Small intestine (tissue), 7 donors: ENCODE data around the gene HBM. TPM values are rescaled to one million over a fixed set of nuclear protein-coding genes. Genes with fewer than 3 reads are reported as not detected.
"Not testable (repeated sequence)": the region's sequence is repeated elsewhere in the genome, so short reads cannot be mapped to it uniquely, and the experiment has no call there.

ENCODE experiments used
- DNase-seq, 2 donors: peaks; one replicate each; pipeline versions ENCODE4 v3.0.0 to v3.0.0-alpha.2; 2013
- FAIRE-seq: peaks from 2 replicates; lab custom pipeline; 2012; peaks lifted over from hg19 to GRCh38; lab: Jason Lieb, UNC
- H3K27ac ChIP-seq, 3 donors: one replicate each; pipeline ENCODE4 v1.5.1; 2013; ENCODE audit warnings: low read length in 2 of 3, mild to moderate bottlenecking in 2 of 3, control low read depth in 1 of 3, inconsistent platforms in 1 of 3, low read depth in 1 of 3, moderate library complexity in 1 of 3
- H3K27me3 ChIP-seq, 3 donors: one replicate each; pipeline ENCODE4 v1.6.1; 2013; ENCODE audit warnings: low read length in 3 of 3, inconsistent platforms in 1 of 3; ENCODE audit not compliant: control insufficient read depth in 3 of 3, insufficient read depth in 3 of 3
- H3K36me3 ChIP-seq, 3 donors: one replicate each; pipeline ENCODE4 v1.6.1; 2013; ENCODE audit warnings: low read length in 3 of 3, inconsistent platforms in 1 of 3, low read depth in 1 of 3, mild to moderate bottlenecking in 1 of 3, moderate library complexity in 1 of 3; ENCODE audit not compliant: control insufficient read depth in 3 of 3, insufficient read depth in 2 of 3
- H3K4me1 ChIP-seq, 3 donors: one replicate each; pipeline ENCODE4 v1.6.1; 2013; ENCODE audit warnings: low read length in 2 of 3, inconsistent platforms in 1 of 3, low read depth in 1 of 3, mild to moderate bottlenecking in 1 of 3, moderate library complexity in 1 of 3; ENCODE audit not compliant: control insufficient read depth in 3 of 3, insufficient read depth in 2 of 3
- H3K4me3 ChIP-seq, 3 donors: one replicate each; pipeline ENCODE4 v1.5.1; 2013; ENCODE audit warnings: low read length in 3 of 3, control low read depth in 1 of 3, inconsistent platforms in 1 of 3, low read depth in 1 of 3, mild to moderate bottlenecking in 1 of 3, moderate library complexity in 1 of 3
- H3K9me3 ChIP-seq, 2 donors: one replicate each; pipeline ENCODE4 v1.6.1; 2013; ENCODE audit warnings: low read depth in 1 of 2, low read length in 1 of 2; ENCODE audit not compliant: control insufficient read depth in 2 of 2, insufficient read depth in 1 of 2
- WGBS, 3 donors: extraction: QIAGEN DNeasy Blood & Tissue Kit; methylation state at CpG; one replicate each; pipeline ENCODE4 v1.1.7; 2013; 5-methylcytosine and 5-hydroxymethylcytosine counted together
- polyA plus RNA-seq, 4 donors: library from polyadenylated mRNA; stranded (reverse) in 3 of 4; unstranded in 1 of 4; fragments of 200-250 nt in 3 of 4; fragments of 120-200 nt in 1 of 4; gene quantifications; one replicate each; pipeline versions ENCODE4 v1.2.1 to v1.2.3, GENCODE V29; 2013
- donor health status: healthy with polysubstance abuse.
- donor health status: control.
- donor health status: control.
- donor health status: Bipolar disorder and iron deficiency.
- donor health status: healthy.

HBM gene
- polyA plus RNA-seq, 4 donors, result 1.8 TPM; not detected in 3

DNA sequence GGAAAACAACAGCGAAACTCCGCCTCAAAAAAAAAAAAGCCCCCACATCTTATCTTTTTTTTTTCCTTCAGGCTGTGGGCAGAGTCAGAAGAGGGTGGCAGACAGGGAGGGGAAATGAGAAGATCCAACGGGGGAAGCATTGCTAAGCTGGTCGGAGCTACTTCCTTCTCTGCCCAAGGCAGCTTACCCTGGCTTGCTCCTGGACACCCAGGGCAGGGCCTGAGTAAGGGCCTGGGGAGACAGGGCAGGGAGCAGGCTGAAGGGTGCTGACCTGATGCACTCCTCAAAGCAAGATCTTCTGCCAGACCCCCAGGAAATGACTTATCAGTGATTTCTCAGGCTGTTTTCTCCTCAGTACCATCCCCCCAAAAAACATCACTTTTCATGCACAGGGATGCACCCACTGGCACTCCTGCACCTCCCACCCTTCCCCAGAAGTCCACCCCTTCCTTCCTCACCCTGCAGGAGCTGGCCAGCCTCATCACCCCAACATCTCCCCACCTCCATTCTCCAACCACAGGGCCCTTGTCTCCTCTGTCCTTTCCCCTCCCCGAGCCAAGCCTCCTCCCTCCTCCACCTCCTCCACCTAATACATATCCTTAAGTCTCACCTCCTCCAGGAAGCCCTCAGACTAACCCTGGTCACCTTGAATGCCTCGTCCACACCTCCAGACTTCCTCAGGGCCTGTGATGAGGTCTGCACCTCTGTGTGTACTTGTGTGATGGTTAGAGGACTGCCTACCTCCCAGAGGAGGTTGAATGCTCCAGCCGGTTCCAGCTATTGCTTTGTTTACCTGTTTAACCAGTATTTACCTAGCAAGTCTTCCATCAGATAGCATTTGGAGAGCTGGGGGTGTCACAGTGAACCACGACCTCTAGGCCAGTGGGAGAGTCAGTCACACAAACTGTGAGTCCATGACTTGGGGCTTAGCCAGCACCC lies 9.5 kb downstream of the HBM start:
- H3K36me3 ChIP-seq, result no peaks in the 10 kb centered on the region
- no peaks in the 10 kb centered on the region for H3K4me1 ChIP-seq
- H3K4me3 ChIP-seq, result no peak overlapping the region
- DNase-seq, result no peak
- no peak overlapping the region for H3K27ac ChIP-seq
- peaks cover 0 to 4% of the 10 kb centered on the region in 2 donors for H3K9me3 ChIP-seq
- WGBS, 3 donors, result 18 to 23% (median 20%) methylated on average over 8 of the region's 8 CpGs
- peaks cover 7 to 67% (median 23%) of the 10 kb centered on the region in 3 donors for H3K27me3 ChIP-seq
- no peak for FAIRE-seq

DNA sequence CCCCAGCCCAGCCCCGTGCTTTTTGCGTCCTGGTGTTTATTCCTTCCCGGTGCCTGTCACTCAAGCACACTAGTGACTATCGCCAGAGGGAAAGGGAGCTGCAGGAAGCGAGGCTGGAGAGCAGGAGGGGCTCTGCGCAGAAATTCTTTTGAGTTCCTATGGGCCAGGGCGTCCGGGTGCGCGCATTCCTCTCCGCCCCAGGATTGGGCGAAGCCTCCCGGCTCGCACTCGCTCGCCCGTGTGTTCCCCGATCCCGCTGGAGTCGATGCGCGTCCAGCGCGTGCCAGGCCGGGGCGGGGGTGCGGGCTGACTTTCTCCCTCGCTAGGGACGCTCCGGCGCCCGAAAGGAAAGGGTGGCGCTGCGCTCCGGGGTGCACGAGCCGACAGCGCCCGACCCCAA lies 10.2 kb downstream of the HBM start:
- H3K27me3 ChIP-seq, result peaks cover 10 to 65% (median 20%) of the 10 kb centered on the region in 3 donors
- H3K27ac ChIP-seq, H3K36me3 ChIP-seq, DNase-seq, FAIRE-seq, H3K9me3 ChIP-seq, H3K4me1 ChIP-seq: not testable (repeated sequence)
- peak overlapping the region in 1 of 3 donors; percentile 7 for H3K4me3 ChIP-seq
- 1 to 4% (median 2%) methylated on average over 8 to 27 of the region's 39 CpGs for WGBS, 3 donors

DNA sequence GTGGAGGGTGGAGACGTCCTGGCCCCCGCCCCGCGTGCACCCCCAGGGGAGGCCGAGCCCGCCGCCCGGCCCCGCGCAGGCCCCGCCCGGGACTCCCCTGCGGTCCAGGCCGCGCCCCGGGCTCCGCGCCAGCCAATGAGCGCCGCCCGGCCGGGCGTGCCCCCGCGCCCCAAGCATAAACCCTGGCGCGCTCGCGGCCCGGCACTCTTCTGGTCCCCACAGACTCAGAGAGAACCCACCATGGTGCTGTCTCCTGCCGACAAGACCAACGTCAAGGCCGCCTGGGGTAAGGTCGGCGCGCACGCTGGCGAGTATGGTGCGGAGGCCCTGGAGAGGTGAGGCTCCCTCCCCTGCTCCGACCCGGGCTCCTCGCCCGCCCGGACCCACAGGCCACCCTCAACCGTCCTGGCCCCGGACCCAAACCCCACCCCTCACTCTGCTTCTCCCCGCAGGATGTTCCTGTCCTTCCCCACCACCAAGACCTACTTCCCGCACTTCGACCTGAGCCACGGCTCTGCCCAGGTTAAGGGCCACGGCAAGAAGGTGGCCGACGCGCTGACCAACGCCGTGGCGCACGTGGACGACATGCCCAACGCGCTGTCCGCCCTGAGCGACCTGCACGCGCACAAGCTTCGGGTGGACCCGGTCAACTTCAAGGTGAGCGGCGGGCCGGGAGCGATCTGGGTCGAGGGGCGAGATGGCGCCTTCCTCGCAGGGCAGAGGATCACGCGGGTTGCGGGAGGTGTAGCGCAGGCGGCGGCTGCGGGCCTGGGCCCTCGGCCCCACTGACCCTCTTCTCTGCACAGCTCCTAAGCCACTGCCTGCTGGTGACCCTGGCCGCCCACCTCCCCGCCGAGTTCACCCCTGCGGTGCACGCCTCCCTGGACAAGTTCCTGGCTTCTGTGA lies 11.0 kb downstream of the HBM start, which contains the start of gene HBA1:
TSS of gene HBA1 (plus strand) at position 204 of the 906 bp plus-strand sequence. CDS start at position 241, 37 bp downstream.
- 0 to 5% (median 5%) methylated on average over 17 to 41 of the region's 88 CpGs for WGBS, 3 donors
- not testable (repeated sequence) for FAIRE-seq, DNase-seq, H3K4me1 ChIP-seq, H3K27ac ChIP-seq, H3K9me3 ChIP-seq, H3K36me3 ChIP-seq
- Histone ChIP-seq H3K27me3 (peaks cover 10 to 60% (median 20%) of the 10 kb centered on the region in 3 donors), H3K4me3 (peak within 1 kb of the TSS in 1 of 3 donors; percentile 7)

DNA sequence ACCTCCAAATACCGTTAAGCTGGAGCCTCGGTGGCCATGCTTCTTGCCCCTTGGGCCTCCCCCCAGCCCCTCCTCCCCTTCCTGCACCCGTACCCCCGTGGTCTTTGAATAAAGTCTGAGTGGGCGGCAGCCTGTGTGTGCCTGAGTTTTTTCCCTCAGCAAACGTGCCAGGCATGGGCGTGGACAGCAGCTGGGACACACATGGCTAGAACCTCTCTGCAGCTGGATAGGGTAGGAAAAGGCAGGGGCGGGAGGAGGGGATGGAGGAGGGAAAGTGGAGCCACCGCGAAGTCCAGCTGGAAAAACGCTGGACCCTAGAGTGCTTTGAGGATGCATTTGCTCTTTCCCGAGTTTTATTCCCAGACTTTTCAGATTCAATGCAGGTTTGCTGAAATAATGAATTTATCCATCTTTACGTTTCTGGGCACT lies 11.6 kb downstream of the HBM start:
- H3K27me3 ChIP-seq, result peaks cover 10 to 59% (median 20%) of the 10 kb centered on the region in 3 donors
- peaks cover 0 to 4% of the 10 kb centered on the region in 2 donors for H3K9me3 ChIP-seq
- H3K27ac ChIP-seq, result no peak overlapping the region
- H3K4me1 ChIP-seq, result peaks cover 0 to 10% (median 2%) of the 10 kb centered on the region in 3 donors
- 4 to 13% (median 8%) methylated on average over 12 to 13 of the region's 13 CpGs for WGBS, 3 donors
- DNase-seq, result no peak
- FAIRE-seq, result no peak
- no peaks in the 10 kb centered on the region for H3K36me3 ChIP-seq
- no peak overlapping the region for H3K4me3 ChIP-seq

DNA sequence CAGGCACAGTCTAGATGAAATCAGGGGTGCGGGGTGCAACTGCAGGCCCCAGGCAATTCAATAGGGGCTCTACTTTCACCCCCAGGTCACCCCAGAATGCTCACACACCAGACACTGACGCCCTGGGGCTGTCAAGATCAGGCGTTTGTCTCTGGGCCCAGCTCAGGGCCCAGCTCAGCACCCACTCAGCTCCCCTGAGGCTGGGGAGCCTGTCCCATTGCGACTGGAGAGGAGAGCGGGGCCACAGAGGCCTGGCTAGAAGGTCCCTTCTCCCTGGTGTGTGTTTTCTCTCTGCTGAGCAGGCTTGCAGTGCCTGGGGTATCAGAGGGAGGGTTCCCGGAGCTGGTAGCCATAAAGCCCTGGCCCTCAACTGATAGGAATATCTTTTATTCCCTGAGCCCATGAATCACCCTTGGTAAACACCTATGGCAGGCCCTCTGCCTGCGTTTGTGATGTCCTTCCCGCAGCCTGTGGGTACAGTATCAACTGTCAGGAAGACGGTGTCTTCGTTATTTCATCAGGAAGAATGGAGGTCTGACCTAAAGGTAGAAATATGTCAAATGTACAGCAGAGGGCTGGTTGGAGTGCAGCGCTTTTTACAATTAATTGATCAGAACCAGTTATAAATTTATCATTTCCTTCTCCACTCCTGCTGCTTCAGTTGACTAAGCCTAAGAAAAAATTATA lies 12.3 kb downstream of the HBM start:
- WGBS, 3 donors, result 42 to 55% (median 45%) methylated on average over 11 of the region's 11 CpGs
- FAIRE-seq (no peak), DNase-seq (no peak)
- Histone ChIP-seq H3K27ac (no peak overlapping the region), H3K4me1 (peaks cover 0 to 10% (median 2%) of the 10 kb centered on the region in 3 donors), H3K9me3 (peaks cover 0 to 4% of the 10 kb centered on the region in 2 donors), H3K36me3 (peaks cover 0 to 4% (median 0%) of the 10 kb centered on the region in 3 donors), H3K27me3 (peaks cover 10 to 59% (median 20%) of the 10 kb centered on the region in 3 donors), H3K4me3 (no peak overlapping the region)

DNA sequence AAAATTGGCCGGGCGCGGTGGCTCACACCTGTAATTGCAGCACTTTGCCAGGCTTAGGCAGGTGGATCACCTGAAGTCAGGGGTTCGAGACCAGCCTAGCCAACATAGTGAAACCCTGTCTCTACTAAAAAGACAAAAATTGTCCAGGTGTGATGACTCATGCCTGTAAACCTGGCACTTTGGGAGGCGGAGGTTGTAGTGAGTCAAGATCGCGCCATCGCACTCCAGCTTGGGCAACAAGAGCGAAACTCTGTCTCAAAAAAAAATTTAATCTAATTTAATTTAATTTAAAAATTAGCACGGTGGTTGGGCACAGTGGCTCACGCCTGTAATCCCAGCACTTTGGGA lies 12.9 kb downstream of the HBM start:
- no peak overlapping the region for H3K4me3 ChIP-seq
- WGBS, 3 donors, result 66 to 87% (median 76%) methylated on average over 11 of the region's 11 CpGs
- H3K36me3 ChIP-seq, result peaks cover 0 to 4% (median 0%) of the 10 kb centered on the region in 3 donors
- no peak for FAIRE-seq
- H3K27ac ChIP-seq, result no peak overlapping the region
- no peak for DNase-seq
- H3K27me3 ChIP-seq, result peaks cover 10 to 55% (median 19%) of the 10 kb centered on the region in 3 donors
- H3K9me3 ChIP-seq, result peaks cover 0 to 4% of the 10 kb centered on the region in 2 donors
- peaks cover 0 to 10% (median 2%) of the 10 kb centered on the region in 3 donors for H3K4me1 ChIP-seq

DNA sequence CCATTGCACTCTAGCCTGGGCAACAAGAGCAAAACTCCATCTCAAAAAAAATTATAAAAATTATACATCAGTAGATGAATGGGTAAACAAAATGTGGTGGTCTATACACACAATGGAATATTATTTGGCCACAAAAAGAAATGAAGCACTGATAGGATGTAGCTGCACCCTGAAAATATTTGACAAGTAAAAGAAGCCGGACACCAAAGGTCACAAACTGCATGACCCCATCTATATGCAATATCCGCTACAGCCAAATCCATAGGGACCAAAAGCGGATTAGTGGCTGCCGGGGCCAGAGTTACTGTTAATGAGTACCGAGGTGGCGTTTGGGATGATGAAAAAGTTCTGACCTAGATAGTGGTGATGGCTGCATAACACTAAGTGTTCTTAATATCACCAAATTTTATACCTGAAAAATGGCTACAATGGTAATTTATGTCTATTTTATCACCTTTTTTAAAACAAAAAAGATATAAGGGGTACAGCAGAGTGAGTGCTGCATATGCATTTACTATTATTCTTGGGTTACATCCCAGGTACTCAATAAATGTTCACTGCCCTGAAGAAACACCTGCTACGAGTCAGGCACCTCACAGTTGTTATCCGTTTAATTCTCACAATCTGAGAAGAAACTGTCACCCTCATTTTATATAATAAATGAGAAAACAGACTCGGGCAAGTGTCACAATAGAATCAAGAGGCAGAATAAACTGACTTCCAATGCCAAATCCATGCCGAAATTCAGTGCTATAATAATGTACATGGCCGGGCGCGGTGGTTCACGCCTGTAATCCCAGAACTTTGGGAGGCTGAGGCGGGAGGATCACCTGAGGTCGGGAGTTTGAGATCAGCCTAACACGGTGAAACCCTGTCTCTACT lies 13.7 kb downstream of the HBM start:
- Histone ChIP-seq H3K36me3 (peaks cover 0 to 4% (median 0%) of the 10 kb centered on the region in 3 donors), H3K4me1 (peaks cover 0 to 10% (median 2%) of the 10 kb centered on the region in 3 donors), H3K4me3 (no peak overlapping the region), H3K27me3 (peaks cover 10 to 51% (median 19%) of the 10 kb centered on the region in 3 donors), H3K9me3 (peaks cover 0 to 4% of the 10 kb centered on the region in 2 donors), H3K27ac (no peak overlapping the region)
- WGBS, 3 donors, result 69 to 74% (median 73%) methylated on average over 17 of the region's 17 CpGs
- FAIRE-seq (no peak), DNase-seq (no peak)
